SH-SY5Y (cell line): ENCODE measurements around the gene DCHS1.

ENCODE experiments used
- GATA2 ChIP-seq: IDR thresholded peaks from 2 replicates; pipeline ENCODE4 v1.6.1; 2011; ENCODE audit warnings: mild to moderate bottlenecking, low read depth, low read length
- GATA3 ChIP-seq: IDR thresholded peaks from 2 replicates; pipeline ENCODE4 v1.6.1; 2011; ENCODE audit warnings: low read depth, mild to moderate bottlenecking, low read length, moderate library complexity

- TF ChIP-seq GATA2 = no peak
- no peak for TF ChIP-seq GATA3
These were observed 27.8 kb downstream of the DCHS1 start for GRCh38 chr11:6627762-6628241.
